Parathyroid adenoma (tissue), 2 donors: ENCODE results near the gene USHBP1.

Experiments used
- H2AFZ ChIP-seq: fragments of 300-600 bp; sonication (generic); one replicate; pipeline ENCODE4 v1.7.0; 2017; ENCODE audit warnings: antibody characterized with exemption, mild to moderate bottlenecking
- H3K27ac ChIP-seq: fragments of 300-600 bp; sonication (generic); one replicate; pipeline ENCODE4 v1.7.0; 2017
- H3K27me3 ChIP-seq: fragments of 300-600 bp; sonication (generic); one replicate; pipeline ENCODE4 v1.7.0; 2017; ENCODE audit warnings: low read length; ENCODE audit not compliant: control insufficient read depth, insufficient read depth
- H3K36me3 ChIP-seq: fragments of 300-600 bp; sonication (generic); one replicate; pipeline ENCODE4 v1.7.0; 2017; ENCODE audit warnings: low read length; ENCODE audit not compliant: control insufficient read depth, insufficient read depth
- H3K4me1 ChIP-seq: fragments of 300-600 bp; sonication (generic); one replicate; pipeline ENCODE4 v1.7.0; 2017; ENCODE audit warnings: control low read depth
- H3K4me2 ChIP-seq: fragments of 300-600 bp; sonication (generic); one replicate; pipeline ENCODE4 v1.7.0; 2017; ENCODE audit warnings: low read length
- H3K4me3 ChIP-seq: fragments of 300-600 bp; sonication (generic); one replicate; pipeline ENCODE4 v1.7.0; 2017; ENCODE audit warnings: low read depth, low read length
- H3K79me2 ChIP-seq: fragments of 300-600 bp; sonication (generic); one replicate; pipeline ENCODE4 v1.7.0; 2017; ENCODE audit warnings: control low read depth
- H3K9ac ChIP-seq: fragments of 300-600 bp; sonication (generic); one replicate; pipeline ENCODE4 v1.7.0; 2017; ENCODE audit warnings: mild to moderate bottlenecking
- H3K9me3 ChIP-seq: fragments of 300-600 bp; sonication (generic); one replicate; pipeline ENCODE4 v1.7.0; 2017; ENCODE audit warnings: low read length; ENCODE audit not compliant: control insufficient read depth
- CTCF ChIP-seq: fragments of 300-600 bp; sonication (generic); IDR thresholded peaks from one replicate; pipeline ENCODE4 v1.7.0; 2017; ENCODE audit warnings: antibody characterized with exemption, mild to moderate bottlenecking
- donor health status: primary hyperparathyroidism.

Gene USHBP1

GRCh38 chr19:17303167-17303939, 38.8 kb upstream of the USHBP1 start, which contains the start of gene ABHD8:
TSS of gene ABHD8 (minus strand) at chr19:17303425. CDS start at chr19:17301616, 1,809 bp downstream.
- Histone ChIP-seq H3K27me3 (no peaks in the 10 kb centered on the region), H3K9me3 (no peaks in the 10 kb centered on the region), H3K27ac (peak within 1 kb of the TSS; percentile 90), H3K79me2 (peaks cover 8% of the 10 kb centered on the region), H3K4me3 (peak within 1 kb of the TSS; percentile 75), H3K4me1 (peaks cover 18% of the 10 kb centered on the region), H3K9ac (peak within 1 kb of the TSS; percentile 42), H3K36me3 (no peaks in the 10 kb centered on the region), H2AFZ (peak within 1 kb of the TSS; percentile 92), H3K4me2 (peak within 1 kb of the TSS; percentile 89)
- peak; percentile 86 for TF ChIP-seq CTCF

GRCh38 chr19:17302391-17303166, 38.0 kb upstream of the USHBP1 start:
- Histone ChIP-seq H3K36me3 (no peaks in the 10 kb centered on the region), H3K4me2 (peak overlapping the region; percentile 89), H3K27me3 (no peaks in the 10 kb centered on the region), H3K9me3 (no peaks in the 10 kb centered on the region), H3K79me2 (peaks cover 8% of the 10 kb centered on the region), H3K9ac (peak overlapping the region; percentile 42), H2AFZ (peak overlapping the region; percentile 92), H3K27ac (peak overlapping the region; percentile 90), H3K4me1 (peaks cover 18% of the 10 kb centered on the region), H3K4me3 (peak overlapping the region; percentile 75)
- no peak for TF ChIP-seq CTCF

- H3K9ac ChIP-seq, result no peak overlapping the region
- H3K4me2 ChIP-seq, result no peak overlapping the region
Observed at GRCh38 chr19:17300992-17301619, 36.6 kb upstream of the USHBP1 start.

GRCh38 chr19:17296976-17297375, 32.4 kb upstream of the USHBP1 start:
- Histone ChIP-seq H3K9ac (no peak overlapping the region), H3K4me2 (no peak overlapping the region), H3K79me2 (peaks cover 3% of the 10 kb centered on the region), H3K36me3 (no peaks in the 10 kb centered on the region), H3K27ac (peak overlapping the region; percentile 62), H3K27me3 (no peaks in the 10 kb centered on the region), H3K4me3 (no peak overlapping the region), H3K4me1 (peaks cover 5% of the 10 kb centered on the region), H3K9me3 (no peaks in the 10 kb centered on the region), H2AFZ (no peak overlapping the region)
- no peak for TF ChIP-seq CTCF

More at GRCh38 chr19:17300992-17301619, 36.6 kb upstream of the USHBP1 start:
- Histone ChIP-seq H3K9me3 (no peaks in the 10 kb centered on the region), H3K4me3 (no peak overlapping the region), H2AFZ (no peak overlapping the region), H3K79me2 (peaks cover 8% of the 10 kb centered on the region), H3K27me3 (no peaks in the 10 kb centered on the region), H3K36me3 (no peaks in the 10 kb centered on the region), H3K4me1 (peaks cover 20% of the 10 kb centered on the region), H3K27ac (no peak overlapping the region)
- TF ChIP-seq CTCF, result no peak
